ENCODE measurements around the gene SEPTIN3. TPM values are rescaled to one million over a fixed set of nuclear protein-coding genes. Genes with fewer than 3 reads are reported as not detected.
A peak's percentile ranks its signal among the peaks of the same experiment; 100 is the strongest.

The SEPTIN3 gene
- polyA plus RNA-seq, 1 donor from 2014 or later = 167 TPM

DNA sequence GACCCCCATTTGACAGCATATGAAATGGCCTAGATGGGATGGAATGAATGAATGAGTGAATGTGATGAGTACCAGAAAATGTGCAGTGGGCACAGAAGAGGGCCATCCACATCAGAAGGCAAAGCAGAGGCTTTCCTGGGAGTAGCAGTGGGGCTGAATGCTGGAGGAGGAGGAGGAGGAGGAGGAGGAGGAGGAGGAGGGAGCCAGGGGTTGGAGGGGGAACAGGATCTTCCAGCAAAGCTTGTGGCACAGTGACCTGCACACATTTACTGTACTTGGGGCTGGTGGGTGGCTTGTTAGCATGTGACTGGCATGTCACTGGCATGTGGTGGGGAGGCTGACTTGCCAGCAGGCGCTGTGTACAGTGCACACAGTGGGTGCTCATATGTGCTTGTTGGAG lies 9.5 kb downstream of the SEPTIN3 start:
- Histone ChIP-seq H3K9me3 (ENCODE audit: low read length) (no peaks in the 10 kb centered on the region), H3K79me2 (replicated peaks; ENCODE audit: insufficient read depth, low read length) (peaks cover 49% of the 10 kb centered on the region), H3K36me3 (ENCODE audit: insufficient read depth, low read length) (peaks cover 4% of the 10 kb centered on the region), H3K4me3 (ENCODE audit: low read length) (peak overlapping the region; percentile 99), H3K4me2 (ENCODE audit: low read length) (peak overlapping the region; percentile 95), H4K20me1 (ENCODE audit: insufficient read depth) (peaks cover 3% of the 10 kb centered on the region), H3K27me3 (ENCODE audit: insufficient read depth, low read depth, low read length) (no peaks in the 10 kb centered on the region), H2AFZ (ENCODE audit: low read depth, low read length) (no peak overlapping the region), H3K27ac (ENCODE audit: low read length) (no peak overlapping the region), H3K9me2 (ENCODE audit: insufficient read depth, low read length) (no peaks in the 10 kb centered on the region), H3K9ac (ENCODE audit: low read length) (peak overlapping the region; percentile 98), H3F3A (ENCODE audit: insufficient read depth, low read length, poor library complexity, severe bottlenecking) (no peaks in the 10 kb centered on the region)
- no peak for TF ChIP-seq EP300 (conservative IDR thresholded peaks at IDR 0.05; ENCODE audit: poor library complexity, severe bottlenecking)
- no peak for TF ChIP-seq RAD21 (conservative IDR thresholded peaks at IDR 0.05)
- no peak for TF ChIP-seq POLR2AphosphoS5 (IDR thresholded peaks at IDR 0.05)
- TF ChIP-seq REST (IDR thresholded peaks at IDR 0.05; ENCODE audit: borderline replicate concordance) = no peak
- no peak for TF ChIP-seq CTCF (IDR thresholded peaks at IDR 0.05; ENCODE audit: poor library complexity, severe bottlenecking)
- TF ChIP-seq TAF1 (IDR thresholded peaks at IDR 0.05; ENCODE audit: low read depth) = no peak
- no peak for TF ChIP-seq MXI1 (conservative IDR thresholded peaks at IDR 0.05; ENCODE audit: poor library complexity, severe bottlenecking)
- no peak for TF ChIP-seq SMC3 (conservative IDR thresholded peaks at IDR 0.05; ENCODE audit: poor library complexity)
- no peak for TF ChIP-seq EZH2 (IDR thresholded peaks at IDR 0.05; ENCODE audit: borderline replicate concordance, insufficient read depth, low read length, poor library complexity, severe bottlenecking)

DNA sequence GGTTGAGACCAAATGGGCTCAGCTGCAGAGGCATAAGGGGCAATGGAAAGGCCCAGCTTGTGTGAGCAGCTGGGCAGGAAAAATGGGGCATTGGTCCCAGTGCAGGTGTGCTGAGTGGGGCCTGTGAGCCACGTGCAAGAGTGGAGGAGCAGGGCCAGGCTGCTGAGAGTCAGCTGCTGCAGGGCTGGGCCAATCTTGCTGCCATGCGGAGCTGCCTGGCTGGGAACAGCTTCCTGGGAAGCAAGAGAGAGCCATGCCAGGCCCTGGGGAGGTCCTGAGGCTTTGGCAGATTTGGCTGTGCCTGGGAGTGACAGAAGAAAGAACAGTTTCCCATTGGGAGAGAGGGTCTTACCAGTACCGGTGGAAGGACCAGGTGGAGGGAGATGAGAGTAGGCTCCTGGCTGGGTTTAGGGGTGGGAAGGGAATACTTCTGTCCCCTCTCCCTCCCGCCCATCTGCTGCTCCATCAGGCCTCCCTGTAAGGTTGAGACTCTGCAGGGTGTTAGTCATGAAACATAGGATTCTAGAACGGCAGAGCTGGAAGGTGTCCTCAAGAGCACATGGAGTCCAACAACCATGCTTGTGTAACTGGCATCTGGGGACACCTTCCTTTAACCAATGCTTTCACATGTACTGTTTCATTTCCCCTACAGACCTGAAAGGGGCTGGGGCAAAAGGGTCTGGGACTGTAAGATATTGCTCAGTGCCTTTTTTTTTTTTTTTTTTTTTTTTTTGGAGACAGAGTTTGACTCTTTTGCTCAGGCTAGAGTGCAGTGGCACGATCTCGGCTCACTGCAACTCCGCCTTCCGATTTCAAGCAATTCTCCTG lies 10.4 kb downstream of the SEPTIN3 start:
- Histone ChIP-seq H3K9me3 (ENCODE audit: low read length) (no peaks in the 10 kb centered on the region), H3K9ac (ENCODE audit: low read length) (no peak overlapping the region), H3K27me3 (ENCODE audit: insufficient read depth, low read depth, low read length) (no peaks in the 10 kb centered on the region), H3K36me3 (ENCODE audit: insufficient read depth, low read length) (peaks cover 4% of the 10 kb centered on the region), H3F3A (ENCODE audit: insufficient read depth, low read length, poor library complexity, severe bottlenecking) (no peaks in the 10 kb centered on the region), H2AFZ (ENCODE audit: low read depth, low read length) (no peak overlapping the region), H3K4me2 (ENCODE audit: low read length) (no peak overlapping the region), H3K27ac (ENCODE audit: low read length) (no peak overlapping the region), H3K4me3 (ENCODE audit: low read length) (peak overlapping the region; percentile 99), H3K79me2 (replicated peaks; ENCODE audit: insufficient read depth, low read length) (peaks cover 49% of the 10 kb centered on the region), H4K20me1 (ENCODE audit: insufficient read depth) (peaks cover 3% of the 10 kb centered on the region), H3K9me2 (ENCODE audit: insufficient read depth, low read length) (no peaks in the 10 kb centered on the region)
- no peak for TF ChIP-seq CTCF (IDR thresholded peaks at IDR 0.05; ENCODE audit: poor library complexity, severe bottlenecking)
- no peak for TF ChIP-seq RAD21 (conservative IDR thresholded peaks at IDR 0.05)
- no peak for TF ChIP-seq POLR2AphosphoS5 (IDR thresholded peaks at IDR 0.05)
- no peak for TF ChIP-seq EZH2 (IDR thresholded peaks at IDR 0.05; ENCODE audit: borderline replicate concordance, insufficient read depth, low read length, poor library complexity, severe bottlenecking)
- TF ChIP-seq REST (IDR thresholded peaks at IDR 0.05; ENCODE audit: borderline replicate concordance) = no peak
- TF ChIP-seq MXI1 (conservative IDR thresholded peaks at IDR 0.05; ENCODE audit: poor library complexity, severe bottlenecking) = no peak
- no peak for TF ChIP-seq TAF1 (IDR thresholded peaks at IDR 0.05; ENCODE audit: low read depth)
- TF ChIP-seq EP300 (conservative IDR thresholded peaks at IDR 0.05; ENCODE audit: poor library complexity, severe bottlenecking) = no peak
- TF ChIP-seq SMC3 (conservative IDR thresholded peaks at IDR 0.05; ENCODE audit: poor library complexity) = no peak
